Left lung (tissue), 10 donors: Measurements from ENCODE around the gene MSX2. TPM values are rescaled to one million over a fixed set of nuclear protein-coding genes. Genes with fewer than 3 reads are reported as not detected.
A peak's percentile ranks its signal among the peaks of the same experiment; 100 is the strongest.

ENCODE experiments used
- ATAC-seq: fragments of 200-7000 bp; cut with Tn5 transposase; one replicate; pipeline ENCODE4 v1.9.1; 2020; ENCODE audit warnings: moderate library complexity
- DNase-seq, 4 donors: peaks; one replicate each; pipeline ENCODE4 v3.0.0-alpha.2; 2013 to 2020
- H3K27ac ChIP-seq, 2 donors: fragments of 200-600 bp; sonication (generic) in 1 of 2; one replicate each; pipeline versions ENCODE4 v1.5.0 to v1.8.0; 2020 to 2021
- H3K27me3 ChIP-seq, 2 donors: fragments of 200-600 bp; sonication (generic) in 1 of 2; one replicate each; pipeline versions ENCODE4 v1.5.0 to v1.8.0; 2020 to 2021
- H3K36me3 ChIP-seq, 2 donors: fragments of 200-600 bp; sonication (generic) in 1 of 2; one replicate each; pipeline versions ENCODE4 v1.5.0 to v1.8.0; 2020 to 2021
- H3K4me1 ChIP-seq, 2 donors: fragments of 200-600 bp; one replicate each; pipeline ENCODE4 v1.8.0; 2021
- H3K4me3 ChIP-seq, 2 donors: fragments of 200-600 bp; sonication (generic) in 1 of 2; one replicate each; pipeline versions ENCODE4 v1.5.0 to v1.8.0; 2020 to 2021; ENCODE audit warnings: mild to moderate bottlenecking in 1 of 2
- H3K9me3 ChIP-seq, 2 donors: fragments of 200-600 bp; sonication (generic) in 1 of 2; one replicate each; pipeline versions ENCODE4 v1.5.0 to v1.8.0; 2020 to 2021
- CTCF ChIP-seq, 2 donors: fragments of 200-600 bp; sonication (generic) in 1 of 2; IDR thresholded peaks; one replicate each; pipeline versions ENCODE4 v1.5.0 to v1.8.0; 2021; ENCODE audit warnings: antibody characterized with exemption in 2 of 2
- intact Hi-C, 2 donors: fragments of 100-400 bp; cut with DNase I; formaldehyde crosslinking; loops; one replicate each; pipeline versions ENCODE4 v1.11.2 to v1.14.2; 2022
- polyA plus RNA-seq, 6 donors: library from polyadenylated mRNA; unstranded; fragments of 120-200 nt; gene quantifications; one replicate each; pipeline ENCODE4 v1.2.1, GENCODE V29; 2013; ENCODE audit not compliant: insufficient read length in 6 of 6
- total RNA-seq, 2 donors: library from RNA; stranded (reverse); fragmentation: NEBNext Ultra II Directional; extraction: Animal tissue kit (Norgen Biotek cat#: 25700); gene quantifications; one replicate each; pipeline ENCODE4 v1.2.1, GENCODE V29; 2021
- donor health status: DM: no; HTN: yes; CAD: no.
- donor health status: DM: no; HTN: no; CAD: no.

The MSX2 gene
- total and polyA plus RNA-seq, 8 donors, result 0.70 to 2.2 (median 1.3) TPM

- H3K27ac ChIP-seq, result no peak overlapping the region
- ATAC-seq (no peak), DNase-seq (no peak)
- H3K27me3 ChIP-seq, result peaks cover 39 to 83% of the 10 kb centered on the region in 2 donors
- no peaks in the 10 kb centered on the region for H3K9me3 ChIP-seq
- no peak overlapping the region for H3K4me3 ChIP-seq
- no peaks in the 10 kb centered on the region for H3K4me1 ChIP-seq
- H3K36me3 ChIP-seq, result no peaks in the 10 kb centered on the region
- no peak for TF ChIP-seq CTCF (IDR thresholded peaks at IDR 0.05)
- intact Hi-C loops, result no loop called here
Measured at GRCh38 chr5:174737330-174737729, 12.9 kb downstream of the MSX2 start.

GRCh38 chr5:174741352-174741751 lies 17.0 kb downstream of the MSX2 start:
- intact Hi-C loops, result no loop called here
- no peak overlapping the region for H3K4me3 ChIP-seq
- H3K9me3 ChIP-seq, result no peaks in the 10 kb centered on the region
- H3K36me3 ChIP-seq, result no peaks in the 10 kb centered on the region
- H3K4me1 ChIP-seq, result no peaks in the 10 kb centered on the region
- no peak overlapping the region for H3K27ac ChIP-seq
- no peak for DNase-seq
- H3K27me3 ChIP-seq, result peaks cover under 1 to 64% of the 10 kb centered on the region in 2 donors
- ATAC-seq, result no peak
- TF ChIP-seq CTCF (IDR thresholded peaks at IDR 0.05), result no peak

- Histone ChIP-seq H3K27me3 (peaks cover 8 to 62% of the 10 kb centered on the region in 2 donors), H3K4me3 (no peak overlapping the region), H3K9me3 (no peaks in the 10 kb centered on the region), H3K36me3 (no peaks in the 10 kb centered on the region), H3K4me1 (no peaks in the 10 kb centered on the region), H3K27ac (no peak overlapping the region)
- DNase-seq, result no peak
- intact Hi-C loops, result no loop called here
- no peak for TF ChIP-seq CTCF (IDR thresholded peaks at IDR 0.05)
- ATAC-seq, result no peak
Measured at GRCh38 chr5:174744896-174745295, 20.5 kb downstream of the MSX2 start.

- intact Hi-C loops, result no loop called here
- peaks cover 13 to 66% of the 10 kb centered on the region in 2 donors for H3K27me3 ChIP-seq
- no peak for DNase-seq
Measured at GRCh38 chr5:174745590-174746103, 21.3 kb downstream of the MSX2 start.

GRCh38 chr5:174750711-174751110 lies 26.3 kb downstream of the MSX2 start:
- H3K4me3 ChIP-seq, result peak overlapping the region; percentile 15 to 17
- no peak for DNase-seq

More at GRCh38 chr5:174745590-174746103, 21.3 kb downstream of the MSX2 start:
- ATAC-seq, result no peak
- no peak for TF ChIP-seq CTCF (IDR thresholded peaks at IDR 0.05)
- Histone ChIP-seq H3K36me3 (no peaks in the 10 kb centered on the region), H3K4me3 (no peak overlapping the region), H3K4me1 (no peaks in the 10 kb centered on the region), H3K27ac (no peak overlapping the region), H3K9me3 (no peaks in the 10 kb centered on the region)

More at GRCh38 chr5:174750711-174751110, 26.3 kb downstream of the MSX2 start:
- Histone ChIP-seq H3K4me1 (no peaks in the 10 kb centered on the region), H3K27me3 (peaks cover 29 to 86% of the 10 kb centered on the region in 2 donors), H3K27ac (no peak overlapping the region), H3K36me3 (no peaks in the 10 kb centered on the region), H3K9me3 (no peaks in the 10 kb centered on the region)
- intact Hi-C loops, result no loop called here
- no peak for TF ChIP-seq CTCF (IDR thresholded peaks at IDR 0.05)
- peak; percentile 21 for ATAC-seq
